H1 (cell line): ENCODE data around the gene EPHA5. TPM values are rescaled to one million over a fixed set of nuclear protein-coding genes. Genes with fewer than 3 reads are reported as not detected.

Source experiments
- CHD1 ChIP-seq: IDR thresholded peaks from 2 replicates; pipeline ENCODE4 v1.6.1; 2012; ENCODE audit warnings: low read depth, low read length, improper control_type of control experiment
- JUN ChIP-seq: IDR thresholded peaks from 2 replicates; pipeline ENCODE4 v1.6.1; 2011; ENCODE audit warnings: low read depth, mild to moderate bottlenecking, improper control_type of control experiment, low read length
- MAFK ChIP-seq: IDR thresholded peaks from 2 replicates; pipeline ENCODE4 v1.6.1; 2012; ENCODE audit warnings: low read depth, mild to moderate bottlenecking, improper control_type of control experiment, low read length
- RAD21 ChIP-seq, 2 experiments: IDR thresholded peaks in 1 of 2; conservative IDR thresholded peaks in 1 of 2; 2 replicates each; pipeline ENCODE4 v1.6.1; 2011; ENCODE audit warnings: low read depth in 2 of 2, low read length in 2 of 2, improper control_type of control experiment in 1 of 2, inconsistent platforms in 1 of 2, mild to moderate bottlenecking in 1 of 2, moderate library complexity in 1 of 2
- SAP30 ChIP-seq: fragments of 300-600 bp; sonication (generic); IDR thresholded peaks from 2 replicates; pipeline ENCODE4 v1.7.1; 2012; ENCODE audit warnings: low read length, moderate library complexity, mild to moderate bottlenecking, inconsistent platforms; ENCODE audit not compliant: insufficient read depth, insufficient replicate concordance
- USF2 ChIP-seq: IDR thresholded peaks from 2 replicates; pipeline ENCODE4 v1.6.1; 2011; ENCODE audit warnings: low read length, improper control_type of control experiment
- polyA plus RNA-seq, 7 experiments: library from polyadenylated mRNA; depleted of rRNA in 3 of 7; stranded (reverse) in 5 of 7; unstranded in 2 of 7; fragments of >200 nt in 5 of 7; fragments of 200-250 nt in 2 of 7; gene quantifications; 1 replicate in 5 of 7; 2 replicates in 1 of 7; 4 replicates in 1 of 7; pipeline versions ENCODE4 v1.2.1 to v1.2.3, GENCODE V29; 2011 to 2013; ENCODE audit warnings: missing spikeins in 2 of 7, mixed read lengths in 2 of 7
- total RNA-seq: library from RNA; stranded (reverse); fragmentation: NEBNext Ultra II Directional; extraction: Animal tissue kit (Norgen Biotek cat#: 25700); gene quantifications from 2 replicates; pipeline ENCODE4 v1.2.1, GENCODE V29; 2021

Gene EPHA5
- total and polyA plus RNA-seq, 2 of the 8 experiments (the other 6 are each of a cell fraction or from before 2014, with no cell fraction given), result 0.03 to 0.11 TPM

- TF ChIP-seq USF2, result no peak
- TF ChIP-seq CHD1, result no peak
- no peak for TF ChIP-seq RAD21 (IDR thresholded peaks at IDR 0.05 in 1 of 2, conservative IDR thresholded peaks at IDR 0.05 in 1 of 2; ENCODE audit: low read depth in 2 of 2, low read length in 2 of 2)
- no peak for TF ChIP-seq SAP30
- TF ChIP-seq JUN, result no peak
- no peak for TF ChIP-seq MAFK
- TF ChIP-seq, all 59 proteins: peak for 0
Observed at GRCh38 chr4:65407483-65407882, 262.8 kb downstream of the EPHA5 start (continued).
